HG03159 (cell line): ENCODE data around the gene IKBKE.

Experiments
- ATAC-seq: cut with Tn5 transposase; IDR thresholded peaks from one replicate; pipeline ENCODE4 v1.9.1; 2021; ENCODE audit warnings: mild to moderate bottlenecking, moderate library complexity; ENCODE audit not compliant: unreplicated experiment

The IKBKE gene

DNA sequence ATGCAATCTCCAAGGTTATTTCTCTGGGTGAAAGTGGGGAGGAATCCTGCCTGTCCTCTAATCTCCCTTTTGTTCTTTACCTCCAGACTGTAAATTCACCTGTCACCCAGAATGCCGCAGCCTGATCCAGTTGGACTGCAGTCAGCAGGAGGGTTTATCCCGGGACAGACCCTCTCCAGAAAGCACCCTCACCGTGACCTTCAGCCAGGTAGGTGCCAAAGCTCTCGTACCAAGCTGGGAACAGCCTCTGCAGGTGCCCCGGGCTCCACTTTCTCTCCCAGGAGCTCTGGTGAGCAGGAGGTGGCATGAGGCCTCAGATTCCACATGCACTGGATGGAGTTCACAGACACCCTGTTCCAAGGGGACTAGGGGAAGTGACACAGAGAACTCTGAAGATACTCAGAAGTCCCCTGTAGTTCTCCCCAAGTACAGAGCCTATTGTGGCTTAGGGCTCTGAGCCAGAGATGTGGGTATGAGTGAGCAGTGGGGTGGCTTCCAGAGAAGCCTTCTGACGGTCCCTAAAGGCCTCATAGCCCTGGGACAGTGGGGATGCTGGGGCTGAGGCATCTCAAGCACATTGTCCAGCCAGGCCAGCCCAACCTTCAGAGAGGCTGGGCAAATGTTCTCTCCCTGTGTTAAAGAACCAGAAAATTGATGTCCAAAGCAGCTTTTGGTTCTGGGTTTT lies 68.0 kb downstream of the IKBKE start:
- no peak for ATAC-seq

DNA sequence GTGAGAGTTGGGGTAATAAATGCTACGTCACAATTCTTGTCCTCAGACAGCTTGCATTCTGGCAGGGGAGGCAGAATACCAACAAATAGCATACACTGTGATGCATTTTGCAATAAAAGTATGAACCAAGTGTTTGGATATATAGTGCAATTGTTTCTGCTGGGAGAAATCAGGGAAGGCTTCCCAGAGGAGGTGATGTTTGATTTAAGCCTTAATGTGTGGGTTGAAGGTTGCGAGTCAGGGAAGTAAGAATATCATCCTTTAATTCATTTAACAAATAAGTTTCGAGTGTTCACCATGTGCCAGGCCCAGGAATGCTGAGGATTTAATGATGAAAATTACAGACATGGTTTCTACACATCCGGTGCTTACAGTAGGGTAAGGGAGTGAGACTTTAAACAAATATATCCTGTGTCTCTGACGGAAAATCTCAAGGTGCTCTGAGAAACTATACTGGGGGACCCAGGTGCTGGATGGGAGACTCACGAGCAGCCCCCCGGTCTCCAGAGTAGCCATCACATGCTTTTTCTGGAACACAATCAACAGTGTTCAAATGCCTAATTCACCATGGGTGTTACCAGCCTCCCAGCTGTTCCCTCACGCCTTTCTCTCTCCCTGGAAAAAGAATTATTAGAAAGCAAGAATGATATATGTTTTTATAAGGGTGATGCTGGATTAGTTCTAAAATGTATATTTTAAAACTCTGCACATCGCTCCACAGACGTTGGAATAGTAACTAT lies 68.8 kb downstream of the IKBKE start:
- ATAC-seq = no peak

GRCh38 chr1:206540044-206540780 lies 69.9 kb downstream of the IKBKE start:
- ATAC-seq = no peak

- ATAC-seq = no peak
Observed at GRCh38 chr1:206541236-206541833, 71.1 kb downstream of the IKBKE start.

DNA sequence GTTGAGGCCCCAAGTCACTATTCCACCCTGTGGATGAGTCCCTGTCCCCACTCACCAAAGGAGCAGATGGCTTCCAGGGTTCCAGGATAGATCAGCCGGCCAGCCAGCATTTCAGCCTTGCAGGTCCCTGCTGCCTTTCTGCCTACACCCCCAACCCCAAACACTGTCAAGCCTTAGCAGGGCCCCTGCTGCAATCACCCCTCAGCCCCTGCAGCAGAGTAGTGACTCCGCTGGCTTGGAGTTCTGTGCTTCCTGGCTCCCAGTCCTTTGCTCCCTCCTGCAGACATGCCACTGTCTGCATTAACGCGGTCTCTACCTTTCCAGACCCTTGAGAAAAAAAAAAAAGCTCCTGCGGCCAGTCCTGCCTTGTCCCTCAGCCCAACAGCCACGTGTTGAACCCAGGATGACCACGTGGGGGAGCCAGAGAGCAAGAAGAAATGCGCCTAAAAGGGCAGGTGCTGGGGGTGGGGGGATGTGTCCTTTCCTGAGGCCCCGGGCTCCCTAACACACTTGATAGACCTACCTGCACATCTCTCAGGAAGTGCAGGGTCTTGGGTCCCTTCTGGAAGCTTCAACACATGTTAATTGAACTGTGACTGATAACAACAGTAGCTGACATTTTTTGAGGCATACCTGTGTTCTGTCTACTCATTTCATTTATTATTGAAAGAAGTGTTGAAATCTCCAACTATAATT lies 74.4 kb downstream of the IKBKE start:
- no peak for ATAC-seq

DNA sequence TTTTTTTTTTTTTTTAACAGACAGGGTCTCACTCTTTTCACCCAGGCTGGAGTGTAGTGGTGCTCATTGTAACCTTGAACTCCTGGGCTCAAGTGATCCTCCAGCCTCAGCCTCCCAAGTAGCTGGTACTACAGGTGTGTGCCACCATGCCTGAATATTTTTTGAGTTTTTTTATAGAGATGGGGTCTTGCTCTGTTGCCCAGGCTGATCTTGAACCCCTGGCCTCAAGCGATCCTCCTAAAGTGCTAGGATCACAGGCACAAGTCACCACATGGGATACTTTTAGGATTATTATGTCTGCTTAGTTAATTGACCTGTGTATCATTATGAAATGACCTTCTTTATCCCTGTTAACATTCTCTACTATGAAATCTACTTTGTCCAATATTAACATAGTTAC lies 75.1 kb downstream of the IKBKE start:
- ATAC-seq = no peak
